ENCODE measurements around the gene CSTF2.
"Not testable (repeated sequence)": the region's sequence is repeated elsewhere in the genome, so short reads cannot be mapped to it uniquely, and the experiment has no call there.

CSTF2 gene, protein sequence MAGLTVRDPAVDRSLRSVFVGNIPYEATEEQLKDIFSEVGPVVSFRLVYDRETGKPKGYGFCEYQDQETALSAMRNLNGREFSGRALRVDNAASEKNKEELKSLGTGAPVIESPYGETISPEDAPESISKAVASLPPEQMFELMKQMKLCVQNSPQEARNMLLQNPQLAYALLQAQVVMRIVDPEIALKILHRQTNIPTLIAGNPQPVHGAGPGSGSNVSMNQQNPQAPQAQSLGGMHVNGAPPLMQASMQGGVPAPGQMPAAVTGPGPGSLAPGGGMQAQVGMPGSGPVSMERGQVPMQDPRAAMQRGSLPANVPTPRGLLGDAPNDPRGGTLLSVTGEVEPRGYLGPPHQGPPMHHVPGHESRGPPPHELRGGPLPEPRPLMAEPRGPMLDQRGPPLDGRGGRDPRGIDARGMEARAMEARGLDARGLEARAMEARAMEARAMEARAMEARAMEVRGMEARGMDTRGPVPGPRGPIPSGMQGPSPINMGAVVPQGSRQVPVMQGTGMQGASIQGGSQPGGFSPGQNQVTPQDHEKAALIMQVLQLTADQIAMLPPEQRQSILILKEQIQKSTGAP

DNA sequence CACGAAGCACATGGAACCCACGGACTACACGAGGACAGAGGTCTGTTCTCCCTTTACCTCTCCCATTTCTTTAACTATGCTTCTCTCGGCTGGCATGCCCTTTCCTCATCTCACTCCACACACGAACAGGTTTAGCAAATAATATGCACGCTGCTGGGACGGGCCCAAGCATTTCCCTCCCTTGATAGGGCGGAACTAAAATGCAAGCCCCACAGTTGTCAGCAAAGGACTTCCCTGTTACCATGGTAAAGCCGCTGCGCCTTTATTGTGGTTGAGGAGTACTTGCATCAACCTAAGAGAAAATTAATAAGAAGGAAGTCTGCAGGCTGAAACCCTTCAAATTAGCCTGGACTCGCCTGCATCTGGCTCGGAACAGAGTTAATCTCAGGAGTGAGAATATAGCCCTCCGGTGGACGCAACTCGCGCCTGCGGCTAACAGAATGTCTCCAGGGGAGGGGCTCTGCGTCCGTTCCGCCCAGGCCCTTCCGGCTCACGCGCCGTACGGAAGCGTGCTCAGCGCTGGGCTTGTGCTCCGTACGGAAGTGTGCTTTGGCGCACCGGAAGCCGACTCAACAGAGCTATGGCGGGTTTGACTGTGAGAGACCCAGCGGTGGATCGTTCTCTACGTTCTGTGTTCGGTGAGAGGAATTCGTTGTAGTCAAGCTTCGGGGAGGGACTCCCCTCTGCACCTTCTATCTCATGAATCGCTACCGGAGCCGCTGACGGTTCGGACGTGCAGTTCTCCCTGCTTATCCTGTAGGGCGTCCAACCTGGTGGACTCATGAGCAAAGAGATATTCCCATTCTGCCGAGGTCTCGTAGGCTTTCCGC is at the start of gene CSTF2:
Gene CSTF2 (plus strand): TSS at position 555 of the 830 bp plus-strand sequence. CDS start 26 bp downstream, at position 581.
- in situ Hi-C loops (cut with HindIII; ENCODE audit: low sequenced_read_pairs), result no loop called here

DNA sequence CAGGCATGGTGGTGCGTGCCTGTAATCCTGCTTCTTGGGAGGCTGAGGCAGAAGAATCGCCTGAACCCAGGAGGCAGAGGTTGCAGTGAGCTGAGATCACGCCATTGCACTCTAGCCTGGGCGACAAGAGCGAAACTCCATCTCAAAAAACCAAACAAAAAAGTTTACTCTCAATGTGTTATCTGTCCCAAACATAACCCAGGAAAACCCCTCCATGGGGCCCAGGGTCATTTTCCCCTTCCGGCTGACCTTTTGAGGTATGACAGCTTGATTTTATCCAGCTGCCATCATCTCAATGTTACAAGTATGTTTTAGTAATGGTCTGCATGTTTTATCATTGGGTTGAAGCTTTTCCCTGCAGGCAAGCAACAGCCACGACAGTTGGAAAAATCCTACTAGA is 23.8 kb upstream of the CSTF2 start:
- in situ Hi-C loops (cut with HindIII; ENCODE audit: low sequenced_read_pairs), result not testable (repeated sequence)

DNA sequence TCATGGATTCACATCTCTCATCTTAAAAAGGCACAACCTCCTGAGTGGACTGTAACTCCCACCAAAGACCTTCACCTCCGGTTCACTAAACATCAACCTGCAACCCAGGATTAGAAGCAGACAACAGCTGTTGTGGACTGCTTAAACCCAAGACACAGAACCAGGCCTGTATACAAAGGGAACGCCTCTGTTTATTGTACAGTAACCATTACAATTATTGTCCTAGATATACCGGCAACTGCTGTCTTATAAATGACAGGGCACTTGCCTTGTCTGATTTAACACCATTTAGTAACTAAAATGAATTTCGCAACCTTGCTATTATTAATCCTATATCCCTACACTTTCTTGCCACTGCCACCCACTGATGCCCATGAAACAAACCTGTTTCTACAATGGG is 22.8 kb upstream of the CSTF2 start:
- in situ Hi-C loops (cut with HindIII; ENCODE audit: low sequenced_read_pairs), result no loop called here

DNA sequence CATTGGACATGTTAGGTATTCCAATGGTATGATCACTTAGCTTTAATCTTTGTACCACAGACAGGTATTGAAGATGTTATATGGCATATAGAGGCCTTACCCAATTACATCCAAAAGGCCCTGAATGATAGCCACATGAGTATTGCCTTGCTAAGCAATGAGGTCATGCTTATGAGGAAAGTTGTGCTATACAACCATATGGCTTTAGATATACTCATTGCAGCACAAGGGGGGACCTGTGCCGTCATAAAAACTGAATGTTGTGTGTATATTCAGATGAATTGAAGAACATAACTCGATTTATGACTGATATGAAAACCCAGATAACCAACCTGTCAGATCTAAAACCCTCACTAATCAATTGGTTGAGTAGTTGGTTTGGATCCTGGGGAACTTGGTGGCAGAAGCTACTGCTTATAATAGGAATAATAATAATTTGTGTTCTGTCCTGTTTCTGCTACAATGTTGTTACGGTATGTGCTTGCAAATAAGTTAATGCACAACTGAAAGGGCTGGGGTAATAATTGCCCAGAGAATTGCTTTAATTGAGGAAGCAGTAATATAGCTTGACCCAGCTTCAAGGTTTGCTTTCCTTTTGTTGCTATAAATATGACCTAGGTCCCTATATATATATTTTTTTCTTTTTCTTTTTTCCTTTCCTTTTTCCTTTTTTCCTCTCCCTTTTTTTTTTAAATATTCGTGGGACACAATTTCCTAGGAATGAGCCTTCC is 21.5 kb upstream of the CSTF2 start:
- in situ Hi-C loops (cut with HindIII; ENCODE audit: low sequenced_read_pairs), result no loop called here

DNA sequence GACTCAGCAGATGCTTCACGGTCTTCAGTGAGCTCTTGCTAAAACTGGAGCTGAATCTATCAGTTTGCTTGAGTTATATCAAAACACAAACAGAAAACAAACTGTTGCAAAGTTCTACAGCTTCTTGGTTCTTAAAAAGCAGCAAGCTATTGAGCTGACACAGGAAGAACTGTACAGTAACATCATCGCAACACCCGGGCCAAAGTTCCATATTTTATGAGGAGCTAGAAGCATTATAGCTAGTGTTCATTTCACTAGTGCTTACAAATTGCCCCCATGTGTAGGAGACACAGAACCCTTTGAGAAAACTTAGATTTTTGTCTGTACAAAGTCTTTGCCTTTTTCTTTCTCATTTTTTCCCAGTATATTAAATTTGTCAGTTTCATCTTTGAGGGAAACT is 17.3 kb upstream of the CSTF2 start:
- in situ Hi-C loops (cut with HindIII; ENCODE audit: low sequenced_read_pairs), result no loop called here

DNA sequence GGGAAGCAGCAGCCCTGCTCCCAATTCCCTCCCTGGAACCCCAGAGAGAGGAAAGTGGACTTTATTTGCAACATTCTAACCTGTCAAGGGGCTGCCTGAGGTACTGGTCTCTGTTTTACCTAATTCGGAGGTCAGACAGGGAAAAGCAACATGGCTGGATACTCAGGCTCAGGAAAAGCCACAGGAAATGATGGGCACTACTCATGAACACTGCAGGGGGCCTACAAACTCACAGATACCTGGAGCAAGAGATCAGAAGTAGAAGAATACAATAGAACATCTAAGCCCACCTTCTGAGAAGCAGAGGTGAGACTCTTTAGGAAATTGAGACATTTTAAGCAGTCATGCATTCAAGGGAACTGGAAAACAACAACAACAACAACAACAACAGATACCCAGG is 15.4 kb upstream of the CSTF2 start:
- in situ Hi-C loops (cut with HindIII; ENCODE audit: low sequenced_read_pairs), result no loop called here

DNA sequence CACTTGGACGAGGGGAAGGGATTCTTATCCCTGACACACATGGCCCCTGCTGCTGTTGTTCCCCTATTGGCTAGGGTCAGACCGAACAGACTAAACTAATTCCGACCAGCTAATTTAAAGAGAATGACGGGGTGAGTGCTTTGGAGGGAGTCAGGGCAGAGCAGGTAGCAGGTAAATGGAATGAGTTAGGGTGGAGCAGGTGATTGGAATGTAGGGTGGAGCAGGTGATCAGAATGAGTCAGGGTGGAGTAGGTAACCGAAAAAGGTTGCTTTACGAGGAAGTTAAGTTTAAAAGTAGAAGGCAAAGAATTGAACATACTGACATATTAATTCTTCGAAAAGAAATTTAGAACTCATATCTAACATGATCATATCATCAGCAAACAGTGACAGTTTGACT is 11.9 kb upstream of the CSTF2 start:
- in situ Hi-C loops (cut with HindIII; ENCODE audit: low sequenced_read_pairs), result not testable (repeated sequence)

DNA sequence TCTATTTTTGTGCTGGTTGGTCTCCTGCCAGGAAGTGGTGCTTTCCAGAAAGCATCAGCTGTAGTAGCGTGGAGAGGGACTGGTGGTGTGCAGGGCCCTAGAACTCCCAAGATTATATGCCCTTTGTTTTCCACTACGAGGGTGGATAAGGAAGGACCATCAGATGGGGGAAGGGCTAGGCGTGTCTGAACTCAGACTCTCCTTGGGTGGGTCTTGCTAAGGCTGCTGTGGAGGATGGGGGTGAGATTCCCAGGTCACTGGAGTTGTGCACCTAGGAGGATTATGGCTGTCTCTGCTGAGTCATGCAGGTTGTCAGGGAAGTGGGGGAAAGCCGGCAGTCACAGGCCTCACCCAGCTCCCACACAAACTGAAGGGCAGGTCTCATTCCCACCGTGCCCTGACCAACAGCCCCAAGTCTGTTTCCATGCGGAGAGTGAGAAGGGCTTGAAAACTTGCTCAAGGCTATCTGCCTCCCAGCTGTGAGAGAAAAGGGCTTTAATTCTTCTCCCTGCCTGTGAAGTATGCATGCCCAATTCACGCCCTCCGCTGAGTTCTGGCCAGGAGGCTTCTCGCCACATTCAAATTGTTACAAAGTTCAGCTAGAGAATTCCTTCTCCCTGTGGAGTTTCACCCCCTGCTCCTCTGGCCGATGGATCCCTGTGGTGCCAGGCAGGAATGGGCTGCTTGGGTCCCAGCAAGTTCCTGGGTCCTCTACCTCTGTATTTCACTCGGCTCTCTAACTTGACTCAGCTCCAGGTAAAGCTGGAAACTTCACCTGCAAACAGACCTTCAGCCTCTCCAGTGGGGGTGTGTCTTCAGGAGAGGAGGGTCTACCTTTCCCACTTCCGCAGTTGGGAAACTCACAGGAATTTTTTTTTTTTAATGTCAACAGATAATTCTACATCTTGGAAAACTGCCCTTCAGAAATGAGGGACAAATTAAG is 7.7 kb upstream of the CSTF2 start:
- in situ Hi-C loops (cut with HindIII; ENCODE audit: low sequenced_read_pairs), result no loop called here

DNA sequence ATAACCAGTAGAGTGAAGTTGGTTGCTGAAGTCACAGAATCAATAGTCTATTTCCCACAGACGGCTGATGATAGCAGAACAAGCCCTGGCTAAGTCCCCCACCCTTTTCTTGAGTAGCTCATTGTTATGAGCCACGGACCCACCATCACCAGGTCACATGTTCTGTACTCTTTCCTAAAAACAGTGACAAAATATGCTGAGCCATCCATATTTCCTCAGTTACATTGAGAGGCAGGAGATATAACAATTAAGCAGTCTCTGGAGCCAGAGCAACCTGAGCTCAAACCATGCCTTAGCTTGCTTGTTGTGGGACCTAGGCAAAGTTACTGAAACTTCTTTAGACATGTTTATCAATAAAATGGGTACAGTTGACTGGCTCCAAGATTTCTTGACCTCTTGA is 2.9 kb upstream of the CSTF2 start:
- in situ Hi-C loops (cut with HindIII; ENCODE audit: low sequenced_read_pairs), result no loop called here

DNA sequence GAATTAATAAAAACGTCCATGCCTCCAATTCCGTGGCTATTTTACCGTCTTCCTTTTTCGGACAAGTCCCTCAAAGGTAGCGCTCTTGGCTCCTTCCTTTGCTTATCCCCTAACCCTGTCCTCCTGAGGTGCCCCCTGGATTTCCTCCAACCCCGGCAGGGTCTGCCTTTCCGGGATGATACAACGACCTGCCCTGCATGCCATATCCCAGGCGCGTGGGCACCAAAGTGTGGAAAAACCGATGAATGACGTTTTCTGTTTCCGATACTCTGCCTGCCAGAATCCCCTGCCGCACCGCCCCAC is 706 bp upstream of the CSTF2 start:
- in situ Hi-C loops (cut with HindIII; ENCODE audit: low sequenced_read_pairs), result no loop called here

DNA sequence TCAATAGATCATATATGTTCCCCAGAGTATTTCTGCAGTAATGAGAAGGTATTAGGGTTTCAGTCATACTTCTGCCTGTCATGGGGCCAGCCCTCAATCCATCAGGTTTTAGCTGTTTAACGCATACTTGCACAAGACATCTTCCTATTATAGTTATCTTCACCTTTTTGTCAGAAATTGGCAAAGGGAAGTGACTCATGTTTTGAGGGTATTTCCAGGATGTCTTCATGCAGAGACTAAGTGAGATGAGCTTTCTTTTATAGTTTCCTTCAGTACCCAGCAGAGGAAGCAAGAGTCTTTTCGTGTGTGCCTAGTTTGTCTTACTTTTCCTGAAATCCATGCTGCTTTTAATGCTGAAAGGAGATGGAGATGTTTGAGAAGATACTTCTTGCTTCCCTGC is 9.5 kb downstream of the CSTF2 start:
- in situ Hi-C loops (cut with HindIII; ENCODE audit: low sequenced_read_pairs), result no loop called here

DNA sequence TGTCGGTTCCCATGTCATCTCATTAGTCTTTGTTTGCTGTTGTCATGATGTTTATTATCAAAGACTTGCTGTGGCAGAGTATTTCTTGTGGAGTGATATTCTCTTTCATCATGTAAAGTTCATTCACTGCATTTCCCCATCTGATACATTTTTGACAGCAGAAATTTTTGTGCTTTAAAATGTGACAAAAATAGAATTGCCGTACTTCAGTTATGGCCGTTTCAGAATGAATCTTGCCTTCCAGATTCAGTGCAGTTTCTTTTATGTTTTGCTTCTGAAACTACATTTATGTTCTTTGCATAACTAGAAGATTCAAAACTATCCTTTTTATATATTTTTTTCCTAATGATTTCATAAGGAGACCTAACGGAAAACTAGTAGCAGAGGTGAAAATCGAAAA is 10.0 kb downstream of the CSTF2 start:
- in situ Hi-C loops (cut with HindIII; ENCODE audit: low sequenced_read_pairs), result no loop called here

DNA sequence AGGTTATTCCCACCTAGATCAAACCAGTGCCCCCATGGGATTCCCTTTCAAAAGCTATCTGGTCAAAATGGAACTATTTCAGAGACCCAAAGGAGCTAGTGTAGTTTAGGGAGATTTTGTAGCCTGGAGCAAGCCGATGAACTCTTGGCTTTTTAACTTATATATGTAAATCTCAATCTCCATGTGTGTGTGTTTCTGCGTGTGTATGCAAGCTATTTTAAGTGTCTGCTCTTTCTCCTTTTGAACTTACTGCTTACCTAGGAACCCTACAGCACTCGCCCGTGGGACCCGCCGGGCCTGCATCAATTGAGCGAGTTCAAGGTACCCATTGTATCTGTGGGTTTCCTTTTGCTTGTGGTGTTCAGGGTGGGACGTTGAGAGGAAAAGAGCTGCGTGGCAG is 10.4 kb downstream of the CSTF2 start:
- in situ Hi-C loops (cut with HindIII; ENCODE audit: low sequenced_read_pairs), result no loop called here

DNA sequence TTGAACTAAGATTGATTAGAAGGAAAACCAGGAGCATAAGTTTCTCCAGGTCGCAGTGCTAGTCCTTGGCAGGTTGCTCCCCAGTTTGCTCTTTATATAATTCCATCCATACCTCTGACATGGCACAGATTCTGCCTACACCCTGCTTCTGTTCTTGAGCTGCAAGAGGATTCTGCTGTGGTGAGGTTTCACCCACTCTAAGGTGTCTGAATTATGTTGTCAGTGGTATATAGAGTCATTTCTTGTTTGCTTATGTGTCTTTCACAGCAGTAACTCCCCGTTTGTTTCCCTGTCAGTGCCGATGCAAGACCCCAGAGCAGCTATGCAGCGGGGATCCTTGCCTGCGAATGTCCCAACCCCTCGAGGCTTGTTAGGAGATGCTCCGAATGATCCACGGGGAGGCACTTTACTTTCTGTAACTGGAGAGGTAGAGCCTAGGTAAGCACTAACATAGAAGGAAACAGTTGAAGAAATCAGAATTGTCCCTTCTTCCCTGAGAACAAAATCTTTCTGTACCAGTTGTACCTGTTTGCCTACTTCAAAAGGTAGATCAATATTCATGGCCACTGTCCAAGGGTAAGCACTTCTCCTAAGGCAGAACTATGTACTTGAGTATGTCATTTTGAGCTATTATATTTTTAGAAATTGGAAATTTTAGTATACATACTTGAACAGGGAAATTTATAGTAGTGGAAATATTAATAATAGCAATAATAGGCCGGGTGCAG is 11.2 kb downstream of the CSTF2 start:
- in situ Hi-C loops (cut with HindIII; ENCODE audit: low sequenced_read_pairs), result no loop called here

DNA sequence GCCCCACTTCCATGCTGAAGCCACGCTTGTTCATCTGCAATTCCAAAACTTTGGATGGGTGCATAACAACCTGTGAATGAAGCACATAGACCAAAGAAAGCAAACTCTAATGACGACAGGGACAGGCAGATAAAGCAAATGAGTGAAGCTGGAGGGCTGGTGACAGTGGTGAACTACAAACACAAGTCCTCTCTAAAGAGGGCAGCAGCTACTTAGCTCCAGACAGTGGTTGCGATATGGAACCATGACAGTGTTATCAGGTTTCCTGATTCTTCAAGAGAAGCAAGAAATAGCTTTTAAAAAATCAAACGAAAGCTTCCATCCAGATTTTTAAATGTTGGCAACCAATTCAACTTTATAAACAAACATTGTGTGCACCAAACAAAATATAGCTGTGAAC is 30.1 kb downstream of the CSTF2 start:
- in situ Hi-C loops (cut with HindIII; ENCODE audit: low sequenced_read_pairs), result no loop called here

DNA sequence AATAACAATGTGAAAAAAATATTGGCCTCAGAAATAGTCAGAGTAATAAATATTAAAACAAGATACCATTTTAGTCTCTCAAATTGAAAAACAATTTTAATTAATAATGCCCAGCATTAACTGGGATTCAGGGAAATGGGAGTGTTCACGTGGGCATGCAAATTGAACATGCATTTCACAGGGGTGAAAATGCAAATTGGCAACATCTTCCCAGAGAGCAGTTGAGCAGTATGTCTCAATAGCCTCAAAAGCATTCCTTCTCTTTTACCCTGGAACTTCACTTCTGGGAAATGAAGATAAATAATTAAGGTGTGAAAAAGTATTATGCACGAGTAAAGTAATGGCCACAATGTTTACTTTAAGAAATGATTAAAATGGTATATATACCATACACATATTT is 32.6 kb downstream of the CSTF2 start:
- in situ Hi-C loops (cut with HindIII; ENCODE audit: low sequenced_read_pairs), result no loop called here

DNA sequence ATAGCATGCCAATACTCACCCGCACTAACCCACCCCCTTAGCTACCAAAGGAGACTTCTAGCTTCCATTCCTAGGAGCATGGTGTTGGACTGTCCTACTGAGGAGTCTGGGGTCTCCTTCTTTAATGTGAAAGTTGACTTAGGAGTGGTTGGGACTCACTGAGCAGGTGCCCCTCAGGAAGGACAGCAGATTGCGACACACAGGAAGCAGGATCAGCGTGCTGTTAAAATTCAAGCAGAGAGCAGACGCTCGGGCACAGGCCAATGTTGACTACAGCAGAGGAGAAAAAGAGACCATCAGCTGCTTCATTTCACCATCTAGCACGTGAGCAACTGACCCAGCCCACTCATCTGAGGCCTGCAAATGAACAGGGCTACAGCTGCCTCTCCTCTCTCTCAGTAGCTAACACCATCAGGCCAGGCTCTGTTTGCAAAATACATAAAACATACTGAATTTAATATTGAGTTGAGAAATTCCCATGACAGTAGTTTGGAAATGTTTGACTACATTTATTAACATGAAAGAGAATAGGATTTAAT is 43.2 kb downstream of the CSTF2 start:
- in situ Hi-C loops (cut with HindIII; ENCODE audit: low sequenced_read_pairs), result no loop called here

DNA sequence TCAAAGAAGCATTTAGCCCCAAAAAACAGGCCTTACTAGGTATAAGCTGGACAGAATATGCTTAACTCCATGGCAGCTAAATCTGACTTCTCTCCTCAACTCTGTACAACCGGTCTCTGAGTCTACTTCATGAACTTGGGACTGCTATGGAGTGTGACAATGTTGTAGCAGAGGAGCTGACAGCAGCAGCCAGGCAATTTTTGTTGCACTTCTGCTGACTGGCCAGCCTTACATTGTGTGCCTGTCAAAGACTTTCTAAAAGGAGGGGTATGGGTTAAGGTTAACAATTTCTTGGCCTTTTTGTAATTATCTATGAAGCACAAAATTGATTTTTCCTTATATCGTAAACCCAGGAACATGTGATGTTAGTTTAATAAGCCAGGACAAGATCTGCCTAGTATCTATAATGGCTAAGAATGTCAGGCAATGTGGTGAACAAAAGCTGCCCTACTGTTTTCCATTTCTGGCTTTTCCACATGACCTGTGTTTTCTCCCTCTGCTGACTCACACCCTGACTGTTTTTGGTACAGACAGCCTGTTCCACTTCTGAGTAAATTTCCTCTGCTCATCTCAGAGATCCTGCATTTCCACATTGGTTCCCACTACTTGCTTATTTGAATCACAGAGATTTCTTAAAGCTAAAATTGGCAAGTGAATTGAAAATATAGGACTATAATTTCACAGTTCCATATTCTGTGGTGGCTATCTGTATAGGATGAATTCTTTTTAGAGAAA is 44.6 kb downstream of the CSTF2 start:
- in situ Hi-C loops (cut with HindIII; ENCODE audit: low sequenced_read_pairs), result no loop called here

DNA sequence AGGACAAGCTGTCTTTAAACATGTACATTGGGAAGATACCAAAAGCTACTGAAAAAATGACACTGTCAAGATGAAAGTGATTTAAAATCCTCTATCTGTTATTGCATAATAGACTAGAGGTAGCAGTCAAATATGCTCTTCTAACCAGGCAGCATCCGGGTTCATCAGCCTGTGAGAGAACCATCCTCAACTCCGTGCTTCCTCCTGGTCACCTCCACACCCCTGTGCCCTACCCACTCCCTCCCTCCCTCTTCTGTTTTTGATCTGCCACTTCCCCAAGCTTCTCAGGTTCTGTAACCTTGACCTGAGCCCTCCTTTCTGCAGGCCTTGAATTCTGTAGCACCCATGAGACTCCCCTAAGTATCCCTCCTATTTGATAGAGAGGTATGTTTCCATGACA is 48.1 kb downstream of the CSTF2 start:
- in situ Hi-C loops (cut with HindIII; ENCODE audit: low sequenced_read_pairs), result no loop called here

Measured in DLD1 (cell line).